Limb (tissue), 2 donors: ENCODE results near the gene MTHFS.
A peak's percentile ranks its signal among the peaks of the same experiment; 100 is the strongest.
"Not testable (repeated sequence)": the region's sequence is repeated elsewhere in the genome, so short reads cannot be mapped to it uniquely, and the experiment has no call there.

Experiments
- DNase-seq, 2 donors: peaks; one replicate each; pipeline ENCODE4 v3.0.0-alpha.2; 2016; ENCODE audit errors: extremely low spot score in 2 of 2

Gene MTHFS

DNA sequence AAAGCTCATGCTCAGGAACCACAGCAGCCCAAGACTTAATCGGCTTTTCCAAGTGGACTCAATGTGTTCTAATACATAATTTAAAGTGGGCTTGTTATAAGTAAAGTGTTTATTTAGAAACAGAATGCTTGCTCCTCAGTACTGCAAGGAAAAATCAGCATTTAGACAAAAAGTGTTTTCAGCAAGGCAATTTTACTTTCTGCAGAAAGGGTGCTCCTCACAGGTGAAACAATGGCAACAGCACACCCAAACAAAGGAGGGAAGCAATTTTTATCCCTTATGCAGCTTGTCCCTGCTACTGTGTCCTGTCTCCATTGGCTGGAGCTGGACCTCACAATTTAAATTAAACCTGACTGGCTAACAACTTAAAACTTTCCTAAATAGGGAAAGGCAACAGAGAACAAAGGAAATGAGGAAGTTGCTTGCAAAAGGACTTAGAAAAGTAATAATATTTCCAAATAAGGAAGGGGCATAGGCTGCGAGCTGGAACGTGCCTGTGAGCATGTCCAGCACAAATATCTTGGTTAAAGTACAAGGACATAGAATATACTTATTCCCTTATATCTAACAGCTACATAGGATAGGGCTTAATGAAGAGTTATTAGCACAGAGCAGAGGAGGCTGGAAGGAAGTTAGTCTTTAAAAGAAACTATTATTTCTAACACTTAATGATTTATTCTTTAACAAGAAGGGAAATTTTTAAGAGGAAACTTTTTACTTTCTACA is 19.1 kb upstream of the MTHFS start:
- DNase-seq, result not testable (repeated sequence)

DNA sequence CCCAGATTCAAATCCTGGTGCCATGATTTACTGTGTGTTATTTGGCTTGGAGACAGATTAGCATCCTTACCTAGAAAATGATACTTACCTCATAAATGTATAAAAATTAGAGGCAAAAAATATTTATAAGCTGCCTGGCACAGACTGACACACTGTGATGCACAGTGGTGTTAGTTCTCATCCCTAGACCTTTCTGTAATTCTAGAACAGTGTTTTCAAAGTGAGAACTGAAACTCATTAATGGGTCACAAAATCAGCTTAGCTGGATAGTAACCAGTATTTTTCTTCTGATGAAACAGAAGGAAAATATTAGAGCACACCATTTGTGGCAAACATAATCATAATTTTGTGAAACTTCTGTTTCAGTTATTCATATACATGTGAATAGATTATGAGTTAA is 17.9 kb upstream of the MTHFS start:
- DNase-seq, result no peak

DNA sequence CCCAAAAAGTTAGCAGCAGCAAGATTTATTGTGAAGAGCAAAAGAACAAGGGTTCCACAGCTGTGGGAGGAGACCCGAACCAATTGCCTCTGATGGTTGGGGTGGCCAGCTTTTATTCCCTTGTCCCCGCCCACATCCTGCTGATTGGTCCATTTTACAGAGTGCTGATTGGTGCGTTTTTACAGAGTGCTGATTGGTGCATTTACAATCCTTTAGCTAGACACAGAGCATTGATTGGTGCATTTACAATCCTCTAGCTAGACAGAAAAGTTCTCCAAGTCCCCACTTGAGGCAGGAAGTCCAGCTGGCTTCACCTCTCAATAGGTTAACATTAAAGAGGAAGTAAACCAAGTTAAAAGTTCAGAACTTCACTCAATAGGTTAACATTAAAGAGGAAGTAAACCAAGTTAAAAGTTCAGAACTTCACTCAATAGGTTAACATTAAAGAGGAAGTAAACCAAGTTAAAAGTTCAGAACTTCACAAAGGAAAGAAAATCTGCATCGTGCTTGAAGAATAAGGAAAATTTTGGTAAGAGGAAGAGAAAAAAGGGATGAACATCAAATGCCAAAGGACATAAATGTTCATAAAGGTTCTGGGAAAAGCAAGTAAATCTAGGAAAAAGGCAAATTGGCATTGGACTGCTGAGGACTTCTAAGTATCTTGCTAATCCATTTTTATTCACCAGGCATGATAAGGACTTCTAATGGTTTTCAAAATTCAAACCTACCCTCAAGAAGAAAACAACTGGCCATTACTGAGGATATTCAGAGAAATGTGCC is 12.9 kb upstream of the MTHFS start:
- not testable (repeated sequence) for DNase-seq

DNA sequence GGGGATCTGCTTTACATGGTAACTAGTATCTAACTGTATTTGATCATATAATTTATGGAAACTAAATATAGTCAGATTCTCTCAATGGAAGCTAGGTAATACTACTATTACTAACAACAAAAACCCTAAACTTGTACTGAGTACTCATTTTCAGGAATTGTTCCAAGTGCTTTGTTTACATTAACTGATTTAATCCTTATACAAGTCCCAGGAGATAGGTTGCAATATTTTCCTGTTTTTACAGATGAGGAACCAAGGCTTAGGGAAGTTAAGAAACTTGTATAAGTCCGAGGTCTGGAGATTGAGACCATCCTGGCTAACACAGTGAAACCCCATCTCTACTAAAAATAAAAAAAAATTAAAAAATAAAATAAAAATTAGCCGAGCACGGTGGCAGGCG is 7.5 kb upstream of the MTHFS start:
- no peak for DNase-seq

DNA sequence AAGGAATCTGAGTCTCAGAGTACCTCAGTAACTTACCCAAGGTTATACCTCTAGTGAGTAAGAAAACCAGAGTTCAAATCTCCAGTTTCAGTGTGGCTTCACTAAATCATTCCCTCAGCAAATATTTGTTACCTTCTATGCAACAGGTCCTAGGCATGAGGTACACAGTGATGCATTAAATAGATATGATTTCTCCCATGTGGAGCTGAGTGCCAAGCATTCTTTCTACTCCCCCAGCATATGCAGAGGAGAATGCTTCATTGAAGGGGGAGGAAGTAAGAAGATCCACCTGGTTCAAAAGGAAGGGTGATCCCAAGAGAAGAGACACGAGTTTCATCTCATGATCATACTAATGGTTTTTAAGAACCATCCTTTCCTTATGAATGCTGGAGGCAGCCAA is 6.8 kb upstream of the MTHFS start:
- DNase-seq, result no peak

DNA sequence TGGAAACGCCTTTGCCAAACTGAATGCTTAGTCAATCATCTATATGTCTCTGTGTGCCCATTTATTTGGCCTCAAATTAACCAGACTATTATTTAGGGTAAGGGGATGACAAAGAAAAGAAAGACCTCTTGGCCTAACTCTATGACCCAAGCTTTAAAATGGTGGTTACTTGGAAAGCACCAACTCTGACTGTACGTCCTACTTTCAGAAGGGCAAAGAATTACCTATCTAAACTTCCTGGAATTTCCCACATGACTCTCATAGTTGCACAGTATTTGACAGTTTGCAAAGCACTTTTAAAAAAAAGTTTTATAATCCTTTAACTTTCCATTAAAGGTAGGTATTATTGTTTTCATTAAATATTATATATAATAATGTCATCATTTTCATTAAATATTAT is 6.3 kb upstream of the MTHFS start:
- DNase-seq, result no peak

DNA sequence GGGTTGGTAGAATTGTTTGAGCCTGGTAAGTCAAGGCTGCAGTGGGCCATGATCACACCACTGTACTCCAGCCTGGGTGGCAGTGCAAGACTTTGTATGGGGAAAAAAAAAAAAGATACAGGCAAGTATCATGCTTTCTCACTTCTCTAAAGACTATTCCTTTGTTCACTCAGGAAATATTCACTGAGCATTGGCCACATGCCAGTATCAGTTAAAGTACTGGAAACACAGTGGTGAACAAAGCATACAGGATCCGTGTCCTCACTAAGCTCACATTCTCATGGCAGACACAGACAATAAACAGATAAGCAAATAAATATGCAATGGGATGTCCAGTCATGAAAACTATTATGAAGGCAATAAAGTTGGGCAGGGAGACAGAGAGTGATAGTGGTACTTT is 5.1 kb upstream of the MTHFS start:
- DNase-seq, result no peak

DNA sequence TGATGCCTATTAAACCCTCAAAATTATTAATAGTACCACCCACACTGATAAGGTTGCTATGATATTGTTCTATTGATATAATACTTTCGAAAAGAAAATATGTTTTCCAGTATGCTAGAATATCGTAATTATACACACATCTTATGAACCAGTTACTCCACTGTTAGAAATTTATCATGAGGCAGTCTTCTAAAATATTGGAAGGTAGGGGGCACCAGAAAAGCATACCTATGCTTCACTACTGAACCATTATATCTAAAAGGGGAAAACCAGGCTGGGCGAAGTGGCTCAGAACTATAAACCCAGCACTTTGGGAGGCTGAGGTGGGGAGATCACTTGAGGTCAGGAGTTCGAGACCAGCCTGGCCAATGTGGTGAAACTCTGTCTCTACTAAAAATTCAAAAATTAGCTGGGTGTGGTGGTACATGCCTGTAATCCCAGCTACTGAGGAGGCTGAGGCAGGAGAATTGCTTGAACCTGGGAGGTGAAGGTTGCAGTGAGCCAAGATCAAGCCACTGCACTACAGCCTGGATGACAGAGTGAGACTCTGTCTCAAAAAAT is 4.1 kb upstream of the MTHFS start:
- DNase-seq, result not testable (repeated sequence)

DNA sequence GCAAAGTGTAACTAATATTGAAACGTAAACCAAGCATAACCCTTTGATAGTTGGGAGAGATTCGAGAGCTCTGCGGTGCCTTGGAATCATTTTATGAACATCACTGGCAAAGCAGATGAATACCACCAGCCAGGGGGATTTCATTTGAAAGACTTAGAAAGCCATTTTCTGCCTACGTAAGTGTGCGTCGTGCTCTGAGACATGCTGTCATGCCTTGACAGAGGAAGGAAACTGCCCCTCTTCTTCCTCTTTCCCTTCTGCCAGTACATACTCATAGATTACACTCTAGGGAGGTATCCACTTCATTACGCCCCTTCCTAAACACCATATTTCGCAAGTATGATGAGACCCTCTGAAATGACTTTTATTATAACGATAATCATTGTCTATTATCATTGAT is 3.3 kb upstream of the MTHFS start:
- DNase-seq, result no peak

DNA sequence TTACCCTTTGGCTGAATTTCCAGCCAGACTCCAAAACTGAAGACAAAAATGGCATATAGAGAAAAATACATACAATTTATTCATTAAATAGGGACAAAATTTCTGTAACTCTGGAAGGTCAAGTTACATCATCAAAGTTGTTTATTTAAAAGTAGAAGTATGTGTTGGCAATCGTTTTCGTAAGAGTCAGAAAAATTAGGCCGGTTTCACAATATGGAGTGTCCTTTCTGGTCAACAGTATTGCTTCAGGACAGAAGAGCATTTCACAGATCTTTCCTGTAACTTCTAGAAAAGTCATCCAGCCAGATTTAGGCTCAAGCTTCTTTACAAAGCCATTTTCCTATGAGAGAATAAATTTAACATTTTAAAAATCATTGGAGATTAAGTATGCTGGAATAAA is 2.0 kb upstream of the MTHFS start:
- not testable (repeated sequence) for DNase-seq

DNA sequence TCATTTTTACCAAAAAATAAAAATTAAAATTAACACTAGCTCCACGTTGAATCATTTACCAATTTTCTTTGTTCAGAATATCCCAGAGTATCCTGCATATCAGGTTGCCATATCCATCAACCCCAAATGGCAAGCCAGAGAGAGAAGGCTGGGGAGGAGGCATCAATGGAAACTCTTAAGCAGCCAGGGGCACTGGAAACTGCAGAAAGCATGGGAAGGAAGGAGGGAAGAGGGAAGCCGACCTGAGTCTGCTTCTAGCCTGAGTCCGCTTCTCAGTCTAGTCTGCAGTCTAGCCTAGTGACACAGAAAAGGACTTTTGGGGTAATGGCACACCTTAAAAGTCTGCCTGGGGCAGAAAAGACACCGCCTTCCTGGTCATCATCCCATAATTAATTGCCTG is 1.6 kb upstream of the MTHFS start:
- DNase-seq, result no peak

DNA sequence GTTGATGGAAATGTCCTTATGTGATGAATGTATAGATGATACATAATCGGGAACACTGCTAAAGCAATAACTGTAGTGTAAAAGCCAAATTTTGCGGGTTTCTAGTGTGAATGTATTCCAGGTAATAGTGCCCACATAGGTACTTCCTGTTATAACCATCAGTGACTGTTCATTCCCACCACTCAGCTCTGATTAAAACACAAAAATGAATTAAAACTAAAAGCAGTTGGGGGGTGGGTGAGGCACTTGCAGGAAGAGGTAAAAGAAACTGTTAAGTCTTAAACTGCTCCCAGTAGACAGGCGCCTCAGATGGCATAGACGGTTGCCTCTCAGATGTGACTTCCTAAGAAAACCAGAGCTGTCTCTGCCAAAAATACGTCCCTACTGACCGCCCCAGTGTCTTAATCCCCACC is 893 bp upstream of the MTHFS start:
- no peak for DNase-seq

DNA sequence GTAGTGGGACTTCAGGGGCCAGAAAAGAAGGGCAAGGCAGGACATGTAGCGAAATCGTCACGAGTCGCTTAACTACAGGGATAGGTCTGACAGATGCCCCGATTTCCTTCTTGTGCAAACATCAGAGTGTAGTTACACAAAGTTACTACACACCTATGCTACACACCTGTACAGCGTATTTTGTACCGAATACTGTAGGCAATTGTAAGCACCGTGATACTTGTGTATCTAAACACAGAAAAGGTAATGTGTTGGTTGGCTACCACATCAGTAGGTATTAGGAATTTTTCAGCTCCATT is 515 bp upstream of the MTHFS start:
- DNase-seq, result peak in 1 of 2 donors; percentile 21

DNA sequence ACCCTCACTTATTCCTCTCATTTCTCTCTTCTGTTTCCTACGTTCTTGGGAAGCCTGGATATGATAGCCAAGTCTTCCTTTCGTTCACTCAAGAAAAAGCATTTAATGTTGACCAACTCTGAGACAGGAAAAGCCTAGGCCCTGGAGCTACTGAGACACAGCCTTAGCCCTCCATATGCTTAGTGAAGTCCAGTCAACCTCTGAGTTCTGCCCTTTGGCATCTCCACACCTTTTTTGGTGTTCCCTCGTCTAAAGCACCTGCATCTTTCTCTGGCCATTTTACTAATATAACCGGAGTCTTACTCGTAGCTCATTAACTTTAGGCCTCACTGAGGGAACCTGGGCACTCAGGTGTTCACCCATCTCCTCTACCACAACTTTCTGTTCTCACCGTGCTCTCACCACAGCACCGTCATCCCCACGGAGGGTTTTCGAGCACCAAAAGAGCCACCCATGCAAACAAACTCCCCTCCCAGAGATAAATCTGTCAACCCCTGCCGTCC is 632 bp downstream of the MTHFS start:
- DNase-seq, result peak in 1 of 2 donors; percentile 4

DNA sequence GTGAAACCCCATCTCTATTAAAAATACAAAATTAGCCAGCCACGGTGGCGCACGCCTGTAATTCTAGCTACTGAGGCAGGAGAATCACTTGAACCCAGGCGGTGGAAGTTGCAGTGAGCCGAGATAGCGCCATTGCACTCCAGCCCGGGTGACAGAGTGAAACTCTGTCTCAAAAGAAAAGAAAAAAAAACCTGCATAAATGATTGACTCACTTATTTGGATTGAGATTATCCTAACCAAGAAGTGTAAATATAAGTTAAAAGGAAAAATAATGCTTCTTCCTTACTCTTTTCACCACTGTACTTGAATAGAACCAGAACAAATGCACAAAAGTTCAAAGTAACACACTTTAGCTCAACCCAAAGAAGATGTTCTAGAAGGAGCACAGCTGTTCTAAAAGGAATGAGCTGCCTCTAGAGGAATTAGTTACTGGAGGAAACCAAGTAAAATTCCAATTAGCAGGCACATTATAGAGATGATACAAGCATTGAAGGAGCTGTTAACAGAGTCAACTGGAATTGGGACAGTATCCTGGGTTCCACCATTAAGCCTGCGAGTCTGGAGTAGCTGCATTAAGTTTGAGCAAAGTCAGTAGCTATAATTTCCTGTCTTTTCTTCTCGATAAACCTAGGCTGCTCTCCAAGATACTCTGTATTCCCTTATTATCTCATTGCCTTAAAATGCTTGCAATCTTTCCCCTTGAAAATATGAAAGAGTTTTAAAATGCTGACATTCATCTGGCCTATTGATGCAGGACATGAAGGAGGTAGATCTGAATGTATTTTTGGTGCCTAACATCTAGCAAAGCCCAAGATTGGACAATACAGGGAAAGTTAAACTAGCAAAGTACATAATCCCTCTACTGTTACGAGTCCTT is 9.5 kb downstream of the MTHFS start:
- DNase-seq, result no peak

DNA sequence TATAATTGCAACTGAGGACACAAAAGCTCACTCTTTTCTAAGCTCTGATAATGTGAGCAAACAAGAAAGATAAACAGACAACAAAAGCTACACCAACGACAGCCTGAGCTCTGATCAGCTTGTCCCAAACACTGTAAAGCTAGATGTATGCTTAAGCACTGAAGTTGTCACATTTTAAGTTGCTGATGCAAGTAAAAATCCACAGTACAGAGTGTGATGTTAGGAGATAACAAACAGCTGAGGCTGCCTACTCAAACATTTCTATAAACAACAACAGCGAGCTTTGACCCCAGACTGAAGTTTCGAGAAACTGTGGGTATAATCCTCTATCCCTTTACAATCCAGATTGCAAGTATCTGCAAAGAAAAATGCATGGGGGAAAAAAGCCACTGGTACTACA is 10.7 kb downstream of the MTHFS start:
- no peak for DNase-seq

DNA sequence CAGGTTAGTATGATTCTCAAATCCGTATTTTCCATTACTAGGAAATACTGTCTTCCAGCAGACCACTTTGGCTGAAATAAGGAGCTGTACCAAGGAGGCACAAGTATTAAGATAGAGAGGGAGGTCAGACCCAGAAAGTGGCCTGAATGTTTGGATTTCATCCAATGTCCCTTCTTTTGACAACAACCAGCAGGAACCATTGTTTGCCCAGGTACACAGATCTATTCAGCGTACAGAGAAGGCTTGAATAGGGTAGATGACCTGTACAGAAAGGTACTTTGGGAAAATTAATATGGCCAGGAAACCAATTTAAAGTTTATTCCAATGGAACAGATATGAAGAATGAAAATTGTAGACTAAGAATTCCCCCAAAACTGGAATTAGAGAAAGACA is 12.6 kb downstream of the MTHFS start:
- DNase-seq, result no peak

DNA sequence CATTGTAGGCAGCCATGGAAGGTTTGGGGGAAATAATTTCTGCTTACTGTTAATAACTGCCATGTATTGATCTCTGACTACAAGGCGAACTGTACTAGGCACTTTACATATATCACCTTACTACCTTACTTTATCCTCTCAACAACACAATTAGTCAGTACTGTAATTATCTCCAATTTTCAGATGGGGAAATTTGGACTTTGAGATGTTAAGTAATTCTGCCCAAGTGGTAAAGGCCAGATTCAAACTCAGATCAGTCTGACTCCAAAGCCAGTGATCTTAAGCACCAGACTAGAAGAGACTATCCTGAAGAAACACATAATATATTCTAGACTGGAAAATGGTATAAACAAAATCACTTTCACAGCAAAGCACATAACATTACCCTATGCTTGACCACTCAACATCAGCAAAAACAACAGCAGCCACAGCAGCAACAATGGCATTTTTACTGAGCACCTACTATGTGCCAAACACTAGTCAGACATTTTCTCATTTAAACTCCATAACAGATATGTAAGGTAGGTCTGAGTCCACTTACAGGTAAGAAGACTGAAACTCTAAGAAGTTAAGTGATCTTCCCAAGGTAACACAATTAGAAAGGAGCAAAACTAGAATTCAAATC is 13.1 kb downstream of the MTHFS start:
- no peak for DNase-seq

DNA sequence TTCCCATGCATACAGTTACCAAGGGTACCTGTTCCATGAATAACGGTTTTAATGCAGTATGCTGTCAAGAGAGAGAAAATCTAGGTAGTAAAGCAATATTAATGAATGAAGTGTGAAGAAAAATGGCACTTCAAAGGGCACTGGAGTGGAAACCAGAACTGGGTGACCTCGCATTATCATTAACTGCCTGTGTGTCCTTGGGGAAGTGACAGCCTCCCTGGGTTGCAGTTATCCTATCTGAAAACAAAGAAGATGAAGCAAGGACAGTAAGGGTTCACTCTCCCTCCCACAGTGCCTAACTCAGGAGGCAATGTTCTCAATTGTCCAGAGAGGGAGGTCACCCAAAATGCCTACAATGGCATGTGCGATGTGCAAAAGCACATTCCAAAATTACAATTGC is 15.1 kb downstream of the MTHFS start:
- DNase-seq, result no peak

DNA sequence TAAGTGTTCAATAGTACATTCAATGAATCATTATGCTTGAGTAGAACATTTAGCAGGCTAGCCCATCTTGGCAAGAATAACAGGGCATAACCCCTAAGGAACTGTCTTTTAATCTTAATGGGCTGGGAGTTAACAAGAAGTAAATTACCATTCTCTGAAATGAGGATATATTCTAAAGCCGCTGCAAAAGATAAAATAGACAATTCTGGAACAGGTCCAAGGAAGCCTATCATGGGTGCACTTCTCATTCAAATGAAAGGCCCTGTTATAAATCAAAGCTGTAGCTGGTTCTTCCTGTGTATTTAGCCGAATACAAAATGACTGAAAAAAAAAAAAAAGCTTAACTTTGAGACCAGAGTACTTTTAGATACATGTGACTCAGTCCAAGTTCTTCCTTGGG is 15.6 kb downstream of the MTHFS start:
- no peak for DNase-seq

DNA sequence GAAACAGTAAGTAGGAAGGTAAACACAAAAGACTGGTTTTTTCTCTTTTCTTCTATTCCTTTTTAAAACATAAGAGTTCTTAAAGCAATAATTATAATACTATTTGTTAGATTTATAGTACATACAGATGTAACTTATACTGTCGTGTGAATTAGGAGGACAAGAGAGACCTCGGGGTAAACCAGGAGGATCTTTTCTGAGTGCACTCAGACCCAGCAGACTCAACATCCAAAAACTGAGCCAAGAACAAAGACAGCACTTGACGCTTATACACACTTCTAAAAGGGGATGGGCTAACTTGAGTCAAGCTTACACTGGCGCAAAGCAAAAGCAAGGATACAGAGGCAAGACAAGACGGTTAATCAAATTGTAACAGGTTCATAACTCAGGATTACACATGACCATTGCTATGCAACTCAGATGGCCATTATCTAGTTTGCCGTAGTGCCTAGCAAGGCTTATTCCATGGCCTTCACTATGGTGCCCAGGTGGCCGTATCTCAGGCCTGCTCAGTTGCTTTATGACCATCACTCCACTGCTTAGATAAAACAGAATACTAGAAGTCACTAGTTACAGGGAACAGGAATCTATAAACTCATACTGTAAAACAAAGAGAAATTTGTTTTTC is 18.6 kb downstream of the MTHFS start:
- no peak for DNase-seq
